ENCODE results near the gene NLGN4X. TPM values are rescaled to one million over a fixed set of nuclear protein-coding genes. Genes with fewer than 3 reads are reported as not detected.

Gene NLGN4X
- polyA plus RNA-seq, 1 donor = 7.2 TPM

DNA sequence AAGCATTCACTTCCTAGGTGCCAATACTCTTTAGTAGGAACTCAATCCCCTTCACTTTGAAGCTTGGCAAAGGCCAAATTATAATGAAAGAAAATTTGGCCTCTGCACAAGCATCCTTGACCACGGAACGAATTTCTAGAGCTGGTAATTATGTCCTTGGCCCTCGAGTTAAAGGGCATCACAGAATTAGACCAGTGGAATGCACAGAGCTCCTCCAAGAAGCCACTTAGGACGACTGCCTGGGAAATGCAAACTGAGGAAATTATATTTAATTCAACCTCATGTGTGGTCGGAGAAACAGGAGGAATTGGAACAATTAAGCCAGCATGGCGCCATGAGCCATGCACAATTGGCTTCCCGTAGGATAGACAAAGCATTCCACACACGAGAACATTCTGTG, 59.3 kb downstream of the NLGN4X start:
- Histone ChIP-seq H3K4me3 (ENCODE audit: low read length) (no peak overlapping the region), H3K4me1 (ENCODE audit: control insufficient read depth, insufficient read depth, low read length) (no peaks in the 10 kb centered on the region), H3K27ac (ENCODE audit: low read length) (no peak overlapping the region), H3K9me3 (ENCODE audit: control insufficient read depth, low read depth, low read length) (no peaks in the 10 kb centered on the region), H3K27me3 (ENCODE audit: control insufficient read depth, insufficient read depth, low read length) (no peaks in the 10 kb centered on the region), H3K36me3 (ENCODE audit: control insufficient read depth, insufficient read depth, low read length) (no peaks in the 10 kb centered on the region)
- no peak for DNase-seq
- 60% methylated on average over 1 of the region's 8 CpGs for WGBS (ENCODE audit: insufficient coverage, low lambda C conversion rate)

DNA sequence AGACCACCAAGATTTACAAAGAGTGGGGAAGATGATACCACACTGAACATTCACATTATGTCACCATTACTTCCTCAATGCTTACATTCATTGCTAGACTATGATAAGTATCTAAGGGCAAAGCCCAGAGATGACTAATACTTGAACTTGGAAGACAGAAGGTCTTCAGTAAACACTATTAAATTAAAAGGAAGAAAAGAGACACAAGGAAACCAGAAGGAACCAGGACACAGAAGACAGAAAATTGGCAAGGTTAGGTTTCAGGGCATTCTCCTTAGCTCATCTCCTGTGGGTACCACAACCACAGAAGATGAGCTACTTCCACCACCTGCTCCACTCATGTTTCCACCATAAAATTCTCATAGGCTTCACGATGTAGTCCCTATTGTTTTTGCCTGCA, 64.9 kb downstream of the NLGN4X start:
- Histone ChIP-seq H3K27ac (ENCODE audit: low read length) (no peak overlapping the region), H3K4me3 (ENCODE audit: low read length) (no peak overlapping the region), H3K36me3 (ENCODE audit: control insufficient read depth, insufficient read depth, low read length) (no peaks in the 10 kb centered on the region), H3K27me3 (ENCODE audit: control insufficient read depth, insufficient read depth, low read length) (no peaks in the 10 kb centered on the region), H3K4me1 (ENCODE audit: control insufficient read depth, insufficient read depth, low read length) (no peaks in the 10 kb centered on the region), H3K9me3 (ENCODE audit: control insufficient read depth, low read depth, low read length) (no peaks in the 10 kb centered on the region)
- no CpG with 5 or more reads among the region's 1 CpG for WGBS (ENCODE audit: insufficient coverage, low lambda C conversion rate)
- DNase-seq = no peak

DNA sequence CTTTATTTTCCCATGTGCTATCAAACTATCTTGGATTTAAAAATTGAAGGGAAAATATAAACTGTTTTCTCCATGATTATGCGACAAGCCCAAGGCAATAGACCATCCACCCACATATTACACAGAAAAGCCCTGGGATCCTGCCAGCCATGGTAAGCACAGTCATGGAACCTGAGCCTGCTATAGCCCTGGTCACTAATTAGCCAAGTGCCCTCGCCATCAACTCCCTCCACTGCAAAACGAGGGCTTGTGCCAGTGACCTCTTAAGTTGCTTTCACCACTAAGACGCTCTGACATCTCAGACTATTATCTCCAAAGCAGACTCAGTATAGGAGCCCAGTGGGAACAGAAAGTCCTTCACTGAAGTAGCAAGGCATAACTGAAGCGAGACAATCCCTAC, 69.2 kb downstream of the NLGN4X start:
- H3K36me3 ChIP-seq (ENCODE audit: control insufficient read depth, insufficient read depth, low read length) = no peaks in the 10 kb centered on the region
- no peak for DNase-seq
- H3K9me3 ChIP-seq (ENCODE audit: control insufficient read depth, low read depth, low read length) = no peaks in the 10 kb centered on the region
- no peaks in the 10 kb centered on the region for H3K4me1 ChIP-seq (ENCODE audit: control insufficient read depth, insufficient read depth, low read length)
- H3K27ac ChIP-seq (ENCODE audit: low read length) = no peak overlapping the region
- WGBS (ENCODE audit: insufficient coverage, low lambda C conversion rate) = no CpG with 5 or more reads among the region's 5 CpGs
- H3K27me3 ChIP-seq (ENCODE audit: control insufficient read depth, insufficient read depth, low read length) = no peaks in the 10 kb centered on the region
- no peak overlapping the region for H3K4me3 ChIP-seq (ENCODE audit: low read length)

DNA sequence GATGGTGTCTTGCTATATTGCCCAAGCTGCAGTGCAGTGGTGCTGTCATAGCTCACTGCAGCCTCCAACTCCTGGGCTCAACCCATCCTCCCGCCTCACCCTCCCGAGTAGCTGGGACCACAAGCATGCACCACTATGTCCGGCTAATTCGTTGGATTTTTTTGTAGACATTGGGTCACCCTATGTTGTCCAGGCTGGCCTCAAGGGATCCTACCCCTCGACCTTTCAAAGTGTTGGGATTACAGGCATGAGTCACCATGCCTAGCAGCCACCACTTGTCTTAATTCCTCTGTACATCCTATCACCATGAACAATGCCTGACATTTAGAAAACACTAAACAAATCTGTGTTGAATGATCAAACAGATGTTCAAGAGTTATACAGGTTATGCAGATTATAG, 76.7 kb downstream of the NLGN4X start:
- WGBS (ENCODE audit: insufficient coverage, low lambda C conversion rate) = no CpG with 5 or more reads among the region's 5 CpGs
- H3K4me1 ChIP-seq (ENCODE audit: control insufficient read depth, insufficient read depth, low read length) = no peaks in the 10 kb centered on the region
- no peak for DNase-seq
- no peaks in the 10 kb centered on the region for H3K27me3 ChIP-seq (ENCODE audit: control insufficient read depth, insufficient read depth, low read length)
- H3K9me3 ChIP-seq (ENCODE audit: control insufficient read depth, low read depth, low read length) = no peaks in the 10 kb centered on the region
- no peak overlapping the region for H3K4me3 ChIP-seq (ENCODE audit: low read length)
- H3K27ac ChIP-seq (ENCODE audit: low read length) = no peak overlapping the region
- H3K36me3 ChIP-seq (ENCODE audit: control insufficient read depth, insufficient read depth, low read length) = no peaks in the 10 kb centered on the region

DNA sequence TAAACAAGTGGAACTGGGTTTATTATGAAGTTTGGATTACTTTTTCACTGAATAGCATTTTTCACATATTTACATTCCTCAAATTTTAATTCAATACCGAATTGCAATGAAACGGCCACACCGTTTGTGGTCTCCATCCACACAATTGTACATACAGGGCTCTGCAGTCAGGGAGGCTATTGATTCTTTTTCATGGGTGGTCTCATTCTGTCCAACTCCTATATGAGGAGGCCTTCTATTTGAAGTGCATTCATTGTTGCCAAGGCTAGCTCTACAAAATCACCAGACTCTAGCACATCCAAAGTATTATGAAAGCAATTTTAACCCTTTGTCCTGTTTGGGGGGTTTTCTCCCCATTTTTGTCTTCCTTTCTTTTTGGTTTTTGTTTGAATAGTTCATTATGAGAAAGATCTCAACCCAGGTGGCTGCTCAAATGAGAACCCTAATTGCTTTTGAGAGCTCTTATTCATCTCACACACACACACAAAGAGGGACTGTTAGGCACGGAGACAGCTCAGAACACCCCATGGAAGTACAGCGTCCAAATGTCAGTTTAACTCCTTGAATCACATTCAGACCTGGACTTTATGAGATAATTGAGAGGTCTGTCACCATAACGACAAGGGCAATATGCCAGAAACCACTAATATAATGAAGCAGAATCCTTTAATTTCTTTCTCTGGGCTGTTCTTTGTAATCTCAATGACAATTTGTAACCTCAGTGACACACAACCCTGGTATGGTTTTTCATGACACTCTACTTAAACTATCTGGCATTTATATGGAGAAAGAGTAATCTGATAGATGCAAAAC, 79.4 kb downstream of the NLGN4X start:
- Histone ChIP-seq H3K9me3 (ENCODE audit: control insufficient read depth, low read depth, low read length) (no peaks in the 10 kb centered on the region), H3K27me3 (ENCODE audit: control insufficient read depth, insufficient read depth, low read length) (no peaks in the 10 kb centered on the region), H3K4me1 (ENCODE audit: control insufficient read depth, insufficient read depth, low read length) (no peaks in the 10 kb centered on the region), H3K27ac (ENCODE audit: low read length) (no peak overlapping the region), H3K4me3 (ENCODE audit: low read length) (no peak overlapping the region), H3K36me3 (ENCODE audit: control insufficient read depth, insufficient read depth, low read length) (no peaks in the 10 kb centered on the region)
- no CpG with 5 or more reads among the region's 6 CpGs for WGBS (ENCODE audit: insufficient coverage, low lambda C conversion rate)
- DNase-seq = peak in 1 of 2 donors; percentile 1

DNA sequence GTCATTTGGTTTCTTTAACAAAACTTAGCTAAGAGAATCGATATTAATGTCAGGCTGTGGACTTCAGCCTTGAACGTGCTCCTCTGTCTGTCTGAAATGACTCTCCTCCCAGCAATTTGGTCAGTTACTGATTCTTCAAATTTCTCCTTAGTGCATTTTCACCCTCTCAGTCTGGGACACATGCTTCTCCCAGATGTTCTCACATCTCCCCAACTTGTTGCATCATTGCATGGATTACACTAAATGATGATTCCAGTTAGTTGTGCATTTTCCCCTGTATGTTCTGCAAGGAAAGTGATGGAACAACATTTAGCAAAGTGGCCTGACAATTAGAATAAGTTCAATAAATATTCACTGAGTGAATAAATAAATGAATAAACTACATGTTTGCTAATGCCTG, 94.4 kb downstream of the NLGN4X start:
- Histone ChIP-seq H3K27me3 (ENCODE audit: control insufficient read depth, insufficient read depth, low read length) (no peaks in the 10 kb centered on the region), H3K9me3 (ENCODE audit: control insufficient read depth, low read depth, low read length) (no peaks in the 10 kb centered on the region), H3K4me3 (ENCODE audit: low read length) (no peak overlapping the region), H3K27ac (ENCODE audit: low read length) (no peak overlapping the region), H3K36me3 (ENCODE audit: control insufficient read depth, insufficient read depth, low read length) (no peaks in the 10 kb centered on the region), H3K4me1 (ENCODE audit: control insufficient read depth, insufficient read depth, low read length) (no peaks in the 10 kb centered on the region)
- WGBS (ENCODE audit: insufficient coverage, low lambda C conversion rate) = no CpG with 5 or more reads among the region's 2 CpGs
- DNase-seq = no peak

DNA sequence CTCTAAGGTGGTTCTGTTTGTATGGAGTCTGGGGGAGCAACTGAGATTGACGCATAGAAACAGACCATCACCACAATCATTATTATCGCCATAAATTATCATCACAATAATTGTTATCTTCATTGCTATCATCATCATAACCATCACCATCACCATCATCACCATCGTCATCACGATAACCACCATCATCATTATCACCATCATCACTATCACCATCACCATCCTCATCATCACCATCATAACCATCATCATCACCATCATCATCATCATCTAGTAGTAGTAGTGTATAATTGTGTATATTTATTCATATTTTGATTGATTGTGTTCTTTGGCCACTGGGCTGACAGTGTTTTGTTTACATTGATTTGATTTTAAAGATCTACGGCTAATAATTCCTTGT, 95.7 kb downstream of the NLGN4X start:
- DNase-seq = no peak
- WGBS (ENCODE audit: insufficient coverage, low lambda C conversion rate) = no CpG with 5 or more reads among the region's 5 CpGs
- H3K36me3 ChIP-seq (ENCODE audit: control insufficient read depth, insufficient read depth, low read length) = no peaks in the 10 kb centered on the region
- H3K4me3 ChIP-seq (ENCODE audit: low read length) = no peak overlapping the region
- no peak overlapping the region for H3K27ac ChIP-seq (ENCODE audit: low read length)
- H3K9me3 ChIP-seq (ENCODE audit: control insufficient read depth, low read depth, low read length) = no peaks in the 10 kb centered on the region
- H3K27me3 ChIP-seq (ENCODE audit: control insufficient read depth, insufficient read depth, low read length) = no peaks in the 10 kb centered on the region
- H3K4me1 ChIP-seq (ENCODE audit: control insufficient read depth, insufficient read depth, low read length) = no peaks in the 10 kb centered on the region

DNA sequence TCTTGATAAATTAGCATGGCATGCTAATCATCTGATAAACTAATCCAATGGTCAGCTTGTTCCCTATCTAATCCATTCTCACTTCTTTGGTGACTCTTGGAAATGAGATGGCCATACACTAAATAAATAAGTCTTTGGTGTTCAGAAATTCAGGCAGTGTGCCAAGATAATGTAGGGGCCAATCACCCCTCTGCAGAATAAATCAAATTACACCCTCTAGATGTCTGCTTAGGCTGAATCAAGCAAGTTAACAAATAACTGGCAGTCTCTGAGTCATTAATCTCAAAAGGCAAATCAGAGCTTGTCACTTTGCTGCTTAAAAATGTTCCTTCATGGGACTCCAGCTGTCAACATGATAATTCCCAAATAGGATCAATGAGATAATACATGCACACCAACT, 97.4 kb downstream of the NLGN4X start:
- H3K27me3 ChIP-seq (ENCODE audit: control insufficient read depth, insufficient read depth, low read length) = no peaks in the 10 kb centered on the region
- no peaks in the 10 kb centered on the region for H3K36me3 ChIP-seq (ENCODE audit: control insufficient read depth, insufficient read depth, low read length)
- H3K4me1 ChIP-seq (ENCODE audit: control insufficient read depth, insufficient read depth, low read length) = no peaks in the 10 kb centered on the region
- no peaks in the 10 kb centered on the region for H3K9me3 ChIP-seq (ENCODE audit: control insufficient read depth, low read depth, low read length)
- no peak overlapping the region for H3K27ac ChIP-seq (ENCODE audit: low read length)
- DNase-seq = no peak
- H3K4me3 ChIP-seq (ENCODE audit: low read length) = no peak overlapping the region

DNA sequence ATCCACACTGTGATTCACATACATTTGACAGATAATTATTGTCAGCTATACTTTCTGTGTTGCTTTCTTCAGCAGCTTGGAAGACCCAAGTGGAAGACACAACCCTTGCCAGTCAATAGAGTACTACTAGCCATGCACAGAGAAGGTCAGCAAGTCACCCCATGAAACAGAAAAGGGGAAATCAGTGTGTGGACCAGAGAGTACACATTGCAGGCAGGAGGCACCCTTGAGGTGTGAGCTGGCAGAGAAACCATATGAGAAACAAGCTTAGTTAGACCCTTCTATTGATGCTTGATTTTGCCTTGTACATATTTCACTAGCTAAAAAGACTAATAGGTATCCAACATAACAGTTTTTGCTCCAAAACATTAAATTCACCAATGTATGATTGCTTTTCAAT, 99.5 kb downstream of the NLGN4X start:
- H3K4me1 ChIP-seq (ENCODE audit: control insufficient read depth, insufficient read depth, low read length) = no peaks in the 10 kb centered on the region
- no peak for DNase-seq
- no peaks in the 10 kb centered on the region for H3K9me3 ChIP-seq (ENCODE audit: control insufficient read depth, low read depth, low read length)
- H3K27ac ChIP-seq (ENCODE audit: low read length) = no peak overlapping the region
- no peak overlapping the region for H3K4me3 ChIP-seq (ENCODE audit: low read length)
- H3K36me3 ChIP-seq (ENCODE audit: control insufficient read depth, insufficient read depth, low read length) = no peaks in the 10 kb centered on the region
- H3K27me3 ChIP-seq (ENCODE audit: control insufficient read depth, insufficient read depth, low read length) = no peaks in the 10 kb centered on the region

DNA sequence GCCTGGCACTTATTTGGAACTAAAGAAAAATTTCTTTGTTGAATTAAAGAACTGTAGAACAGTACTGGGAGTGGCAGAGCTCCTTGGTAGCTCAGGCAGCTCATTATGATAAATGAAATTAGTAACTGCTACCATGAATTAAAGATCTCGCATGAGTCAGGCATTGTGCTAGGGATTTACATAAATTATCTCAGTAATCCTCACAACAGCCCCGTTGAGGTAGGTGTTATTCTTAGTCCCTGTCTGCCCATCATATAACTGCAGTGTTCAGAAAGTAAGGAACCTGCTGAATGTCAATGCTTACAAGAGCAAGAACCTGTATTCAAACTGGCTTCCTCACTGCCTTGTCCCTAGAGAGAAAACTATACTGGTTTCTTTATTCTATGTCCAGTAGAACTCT, 108.3 kb downstream of the NLGN4X start:
- no peaks in the 10 kb centered on the region for H3K27me3 ChIP-seq (ENCODE audit: control insufficient read depth, insufficient read depth, low read length)
- no peaks in the 10 kb centered on the region for H3K36me3 ChIP-seq (ENCODE audit: control insufficient read depth, insufficient read depth, low read length)
- no peaks in the 10 kb centered on the region for H3K4me1 ChIP-seq (ENCODE audit: control insufficient read depth, insufficient read depth, low read length)
- no peak overlapping the region for H3K27ac ChIP-seq (ENCODE audit: low read length)
- DNase-seq = no peak
- no peak overlapping the region for H3K4me3 ChIP-seq (ENCODE audit: low read length)
- no CpG with 5 or more reads among the region's 2 CpGs for WGBS (ENCODE audit: insufficient coverage, low lambda C conversion rate)
- no peaks in the 10 kb centered on the region for H3K9me3 ChIP-seq (ENCODE audit: control insufficient read depth, low read depth, low read length)

DNA sequence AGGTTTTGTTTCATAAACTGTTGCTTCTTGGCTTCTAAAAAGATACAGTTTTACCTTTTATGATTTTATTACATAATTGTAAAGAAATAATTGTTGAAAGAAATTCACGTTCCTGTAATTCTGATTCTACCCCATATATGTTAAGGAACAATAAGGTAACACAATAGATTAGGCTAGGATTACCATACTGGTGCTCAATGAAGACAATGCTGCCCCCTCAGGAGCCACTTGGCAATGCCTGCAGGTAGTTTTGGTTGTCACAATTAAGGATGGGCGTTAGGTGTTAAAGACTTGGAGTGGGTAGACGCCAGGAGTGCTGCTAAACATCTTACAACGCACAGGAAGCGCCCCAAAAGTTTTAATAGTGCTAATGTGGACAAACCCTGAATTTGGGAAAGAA, 133.2 kb downstream of the NLGN4X start:
- H3K4me1 ChIP-seq (ENCODE audit: control insufficient read depth, insufficient read depth, low read length) = no peaks in the 10 kb centered on the region
- no peaks in the 10 kb centered on the region for H3K27me3 ChIP-seq (ENCODE audit: control insufficient read depth, insufficient read depth, low read length)
- no peaks in the 10 kb centered on the region for H3K36me3 ChIP-seq (ENCODE audit: control insufficient read depth, insufficient read depth, low read length)
- H3K9me3 ChIP-seq (ENCODE audit: control insufficient read depth, low read depth, low read length) = no peaks in the 10 kb centered on the region
- DNase-seq = no peak
- WGBS (ENCODE audit: insufficient coverage, low lambda C conversion rate) = 80% methylated on average over 1 of the region's 5 CpGs
- H3K27ac ChIP-seq (ENCODE audit: low read length) = no peak overlapping the region
- H3K4me3 ChIP-seq (ENCODE audit: low read length) = no peak overlapping the region
